SK-N-SH treated with all-trans-retinoic acid at 6 μM for 48 hours (cell line): ENCODE results near the gene PTPRN2.

Source experiments
- ATAC-seq: fragments of 200-7000 bp; cut with Tn5 transposase; 3 replicates; pipeline ENCODE4 v1.9.1; 2020; ENCODE audit warnings: mild to moderate bottlenecking, moderate library complexity
- ARNTL ChIP-seq: fragments of 450-650 bp; formaldehyde crosslinking; IDR thresholded peaks from 2 replicates; pipeline ENCODE4 v1.5.0; 2020; ENCODE audit warnings: low read depth, mild to moderate bottlenecking, moderate library complexity, borderline replicate concordance
- BACH2 ChIP-seq: fragments of 250-450 bp; sonication (Bioruptor Pico); IDR thresholded peaks from 2 replicates; pipeline ENCODE4 v1.9.0; 2021; ENCODE audit warnings: mild to moderate bottlenecking, borderline replicate concordance
- CSDC2 ChIP-seq: fragments of 250-450 bp; sonication (Bioruptor Pico); IDR thresholded peaks from 2 replicates; pipeline ENCODE4 v1.5.0; 2020; ENCODE audit warnings: mild to moderate bottlenecking, moderate library complexity
- ESRRG ChIP-seq: fragments of 250-450 bp; sonication (Bioruptor Pico); IDR thresholded peaks from 2 replicates; pipeline ENCODE4 v1.6.1; 2021; ENCODE audit warnings: mild to moderate bottlenecking
- GLIS3 ChIP-seq: fragments of 250-450 bp; sonication (Bioruptor Pico); IDR thresholded peaks from 2 replicates; pipeline ENCODE4 v1.5.0; 2020; ENCODE audit warnings: mild to moderate bottlenecking, moderate library complexity
- ISL1 ChIP-seq: fragments of 250-450 bp; sonication (Bioruptor Pico); IDR thresholded peaks from 2 replicates; pipeline ENCODE4 v2.1.2; 2022; ENCODE audit warnings: mild to moderate bottlenecking, moderate library complexity
- OSR1 ChIP-seq: fragments of 250-450 bp; sonication (Bioruptor Pico); IDR thresholded peaks from 2 replicates; pipeline ENCODE4 v1.8.0; 2022; ENCODE audit warnings: moderate library complexity, mild to moderate bottlenecking, inconsistent platforms
- PPARA ChIP-seq: fragments of 250-450 bp; sonication (Bioruptor Pico); IDR thresholded peaks from 2 replicates; pipeline ENCODE4 v1.5.0; 2020; ENCODE audit warnings: mild to moderate bottlenecking, borderline replicate concordance
- RARB ChIP-seq: fragments of 250-450 bp; sonication (Bioruptor Pico); IDR thresholded peaks from 2 replicates; pipeline ENCODE4 v1.8.0; 2021; ENCODE audit warnings: mild to moderate bottlenecking, moderate library complexity
- SNAI2 ChIP-seq: fragments of 250-450 bp; sonication (Bioruptor Pico); IDR thresholded peaks from 2 replicates; pipeline ENCODE4 v1.5.0; 2020; ENCODE audit warnings: mild to moderate bottlenecking, moderate library complexity
- TCF4 ChIP-seq: fragments of 250-450 bp; sonication (Bioruptor Pico); IDR thresholded peaks from 2 replicates; pipeline ENCODE4 v1.8.0; 2021; ENCODE audit warnings: mild to moderate bottlenecking, moderate library complexity, borderline replicate concordance
- TOX ChIP-seq: fragments of 250-450 bp; sonication (Bioruptor Pico); IDR thresholded peaks from 2 replicates; pipeline ENCODE4 v1.8.0; 2021; ENCODE audit warnings: mild to moderate bottlenecking, moderate library complexity, borderline replicate concordance
- ZC3H10 ChIP-seq: fragments of 250-450 bp; sonication (Bioruptor Pico); IDR thresholded peaks from 2 replicates; pipeline ENCODE4 v1.5.1; 2021; ENCODE audit warnings: mild to moderate bottlenecking, moderate library complexity
- ZFP3 ChIP-seq: fragments of 250-450 bp; sonication (Bioruptor Pico); IDR thresholded peaks from 2 replicates; pipeline ENCODE4 v1.5.0; 2020; ENCODE audit warnings: mild to moderate bottlenecking, moderate library complexity
- ZFP30 ChIP-seq: fragments of 450-650 bp; formaldehyde crosslinking; IDR thresholded peaks from 2 replicates; pipeline ENCODE4 v1.5.0; 2022; ENCODE audit warnings: mild to moderate bottlenecking, moderate library complexity
- ZNF565 ChIP-seq: fragments of 450-650 bp; formaldehyde crosslinking; conservative IDR thresholded peaks from 2 replicates; pipeline ENCODE4 v1.5.0; 2020; ENCODE audit warnings: low read depth, mild to moderate bottlenecking, moderate library complexity
- ZNF70 ChIP-seq: fragments of 450-650 bp; formaldehyde crosslinking; IDR thresholded peaks from 2 replicates; pipeline ENCODE4 v1.5.0; 2020; ENCODE audit warnings: mild to moderate bottlenecking, moderate library complexity
- ZNF8 ChIP-seq: fragments of 450-650 bp; formaldehyde crosslinking; IDR thresholded peaks from 2 replicates; pipeline ENCODE4 v1.5.0; 2020; ENCODE audit warnings: mild to moderate bottlenecking, moderate library complexity
- TF ChIP-seq, protein P1 (sequence below): fragments of 250-450 bp; sonication (Bioruptor Pico); IDR thresholded peaks from 2 replicates; pipeline ENCODE4 v1.8.0; 2020; ENCODE audit warnings: mild to moderate bottlenecking, moderate library complexity, borderline replicate concordance
- TF ChIP-seq, protein P2 (sequence below): fragments of 250-450 bp; sonication (Bioruptor Pico); IDR thresholded peaks from 2 replicates; pipeline ENCODE4 v1.8.0; 2021; ENCODE audit warnings: low read depth, mild to moderate bottlenecking, moderate library complexity, borderline replicate concordance
- TF ChIP-seq, protein P3 (sequence below): fragments of 250-450 bp; sonication (Bioruptor Pico); IDR thresholded peaks from 2 replicates; pipeline ENCODE4 v1.5.1; 2021; ENCODE audit warnings: mild to moderate bottlenecking, moderate library complexity
- TF ChIP-seq, protein P4 (sequence below): fragments of 250-450 bp; sonication (Bioruptor Pico); IDR thresholded peaks from 2 replicates; pipeline ENCODE4 v1.5.0; 2020; ENCODE audit warnings: mild to moderate bottlenecking, moderate library complexity
- TF ChIP-seq, protein P5 (sequence below): fragments of 250-450 bp; sonication (Bioruptor Pico); IDR thresholded peaks from 2 replicates; pipeline ENCODE4 v1.5.1; 2020; ENCODE audit warnings: low read depth, mild to moderate bottlenecking, moderate library complexity

PTPRN2 gene

DNA sequence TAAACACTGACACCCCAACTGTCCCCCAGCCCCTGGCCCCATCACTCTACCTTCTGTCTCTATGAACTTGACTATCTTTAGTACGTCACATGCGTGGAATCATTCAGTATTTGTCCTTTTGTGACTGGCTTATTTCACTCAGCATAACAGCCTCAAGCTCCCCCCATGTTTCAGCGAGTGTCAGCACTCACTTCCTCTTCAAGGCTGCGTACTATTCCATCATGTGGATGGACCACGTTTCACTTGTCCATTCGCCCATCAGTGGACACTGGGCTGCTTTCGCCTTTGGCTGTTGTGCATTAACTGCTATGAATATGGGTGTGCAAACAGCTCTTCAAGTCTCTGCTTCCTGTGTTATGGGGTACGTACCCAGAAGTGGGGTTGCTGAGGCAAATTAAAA, 100.7 kb downstream of the PTPRN2 start:
- no peak for TF ChIP-seq ZNF70 (CRISPR knock-in tag)
- no peak for TF ChIP-seq ISL1 (CRISPR knock-in tag)
- TF ChIP-seq BACH2 (CRISPR knock-in tag), result no peak
- TF ChIP-seq ZFP3 (CRISPR knock-in tag), result no peak
- TF ChIP-seq, protein P1, sequence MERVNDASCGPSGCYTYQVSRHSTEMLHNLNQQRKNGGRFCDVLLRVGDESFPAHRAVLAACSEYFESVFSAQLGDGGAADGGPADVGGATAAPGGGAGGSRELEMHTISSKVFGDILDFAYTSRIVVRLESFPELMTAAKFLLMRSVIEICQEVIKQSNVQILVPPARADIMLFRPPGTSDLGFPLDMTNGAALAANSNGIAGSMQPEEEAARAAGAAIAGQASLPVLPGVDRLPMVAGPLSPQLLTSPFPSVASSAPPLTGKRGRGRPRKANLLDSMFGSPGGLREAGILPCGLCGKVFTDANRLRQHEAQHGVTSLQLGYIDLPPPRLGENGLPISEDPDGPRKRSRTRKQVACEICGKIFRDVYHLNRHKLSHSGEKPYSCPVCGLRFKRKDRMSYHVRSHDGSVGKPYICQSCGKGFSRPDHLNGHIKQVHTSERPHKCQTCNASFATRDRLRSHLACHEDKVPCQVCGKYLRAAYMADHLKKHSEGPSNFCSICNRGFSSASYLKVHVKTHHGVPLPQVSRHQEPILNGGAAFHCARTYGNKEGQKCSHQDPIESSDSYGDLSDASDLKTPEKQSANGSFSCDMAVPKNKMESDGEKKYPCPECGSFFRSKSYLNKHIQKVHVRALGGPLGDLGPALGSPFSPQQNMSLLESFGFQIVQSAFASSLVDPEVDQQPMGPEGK (CRISPR knock-in tag), result no peak
- TF ChIP-seq TOX, result no peak
- no peak for TF ChIP-seq CSDC2 (CRISPR knock-in tag)
- no peak for ATAC-seq

DNA sequence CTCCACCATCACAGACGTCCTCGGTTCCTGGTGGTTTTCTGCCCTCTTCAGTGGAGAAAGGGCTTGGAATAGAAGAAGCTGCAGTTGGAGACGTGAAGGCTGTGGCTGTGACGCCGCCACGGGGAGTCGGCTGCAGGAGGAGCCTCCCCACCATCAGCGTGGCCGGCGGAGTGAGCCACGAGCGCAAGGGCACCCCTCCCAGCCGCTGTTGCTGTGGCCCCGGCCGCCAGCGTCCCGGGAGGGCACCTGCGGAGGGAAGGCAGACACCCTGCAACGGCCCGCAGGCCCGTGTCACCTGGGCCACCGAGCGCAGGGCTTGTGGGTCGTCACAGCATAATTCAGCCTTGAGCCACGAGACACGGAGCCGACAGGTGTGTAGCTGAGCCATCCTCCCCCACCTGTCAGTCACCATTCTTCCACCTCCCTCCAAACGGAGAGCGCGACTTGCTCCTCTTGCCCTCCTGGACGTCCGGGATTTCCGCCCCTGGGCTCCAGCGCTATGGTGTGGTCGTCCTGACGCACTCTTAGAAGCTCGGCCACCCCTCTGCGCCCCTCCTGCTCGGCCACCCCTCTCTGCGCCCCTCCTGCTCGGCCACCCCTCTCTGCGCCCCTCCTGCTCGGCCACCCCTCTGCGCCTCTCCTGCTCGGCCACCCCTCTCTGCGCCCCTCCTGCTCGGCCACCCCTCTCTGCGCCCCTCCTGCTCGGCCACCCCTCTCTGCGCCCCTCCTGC, 102.7 kb downstream of the PTPRN2 start:
- no peak for ATAC-seq
- TF ChIP-seq ZNF8 (CRISPR knock-in tag), result no peak
- TF ChIP-seq OSR1 (CRISPR knock-in tag), result no peak
- no peak for TF ChIP-seq PPARA
- TF ChIP-seq ARNTL (CRISPR knock-in tag), result no peak
- TF ChIP-seq BACH2 (CRISPR knock-in tag), result no peak
- no peak for TF ChIP-seq ZFP30 (CRISPR knock-in tag)
- TF ChIP-seq ZFP3 (CRISPR knock-in tag), result no peak
- TF ChIP-seq, protein P2, sequence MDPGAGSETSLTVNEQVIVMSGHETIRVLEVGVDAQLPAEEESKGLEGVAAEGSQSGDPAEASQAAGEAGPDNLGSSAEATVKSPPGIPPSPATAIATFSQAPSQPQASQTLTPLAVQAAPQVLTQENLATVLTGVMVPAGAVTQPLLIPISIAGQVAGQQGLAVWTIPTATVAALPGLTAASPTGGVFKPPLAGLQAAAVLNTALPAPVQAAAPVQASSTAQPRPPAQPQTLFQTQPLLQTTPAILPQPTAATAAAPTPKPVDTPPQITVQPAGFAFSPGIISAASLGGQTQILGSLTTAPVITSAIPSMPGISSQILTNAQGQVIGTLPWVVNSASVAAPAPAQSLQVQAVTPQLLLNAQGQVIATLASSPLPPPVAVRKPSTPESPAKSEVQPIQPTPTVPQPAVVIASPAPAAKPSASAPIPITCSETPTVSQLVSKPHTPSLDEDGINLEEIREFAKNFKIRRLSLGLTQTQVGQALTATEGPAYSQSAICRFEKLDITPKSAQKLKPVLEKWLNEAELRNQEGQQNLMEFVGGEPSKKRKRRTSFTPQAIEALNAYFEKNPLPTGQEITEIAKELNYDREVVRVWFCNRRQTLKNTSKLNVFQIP (CRISPR knock-in tag), result no peak
- TF ChIP-seq ESRRG (CRISPR knock-in tag), result no peak
- no peak for TF ChIP-seq RARB
- no peak for TF ChIP-seq ZNF70 (CRISPR knock-in tag)

DNA sequence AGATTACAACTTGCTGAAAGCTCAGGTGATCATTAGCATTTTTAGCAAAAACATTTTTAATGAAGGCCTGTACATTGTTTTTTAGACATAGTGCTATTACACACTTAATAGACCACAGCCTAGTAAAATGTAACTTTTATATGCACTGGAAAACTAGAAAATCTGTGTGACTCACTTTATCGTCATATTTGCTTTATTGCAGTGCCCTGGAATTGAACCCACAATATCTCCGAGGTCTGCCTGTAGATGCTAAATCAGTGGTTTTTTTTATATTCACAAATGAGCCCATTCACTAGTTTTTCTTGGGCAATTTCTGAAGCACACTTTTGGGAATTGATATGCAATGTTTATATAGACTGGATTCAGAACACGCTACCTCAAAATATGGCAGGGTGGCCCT, 105.1 kb downstream of the PTPRN2 start:
- ATAC-seq, result no peak
- TF ChIP-seq PPARA (no peak), CSDC2 (CRISPR knock-in tag) (no peak), ZC3H10 (CRISPR knock-in tag) (no peak), ZNF565 (no peak), TCF4 (CRISPR knock-in tag) (no peak), ARNTL (CRISPR knock-in tag) (no peak), GLIS3 (CRISPR knock-in tag) (no peak), ZFP30 (CRISPR knock-in tag) (no peak), ZNF8 (CRISPR knock-in tag) (no peak), ZNF70 (CRISPR knock-in tag) (no peak), SNAI2 (no peak), RARB (no peak)
- TF ChIP-seq, protein P3, sequence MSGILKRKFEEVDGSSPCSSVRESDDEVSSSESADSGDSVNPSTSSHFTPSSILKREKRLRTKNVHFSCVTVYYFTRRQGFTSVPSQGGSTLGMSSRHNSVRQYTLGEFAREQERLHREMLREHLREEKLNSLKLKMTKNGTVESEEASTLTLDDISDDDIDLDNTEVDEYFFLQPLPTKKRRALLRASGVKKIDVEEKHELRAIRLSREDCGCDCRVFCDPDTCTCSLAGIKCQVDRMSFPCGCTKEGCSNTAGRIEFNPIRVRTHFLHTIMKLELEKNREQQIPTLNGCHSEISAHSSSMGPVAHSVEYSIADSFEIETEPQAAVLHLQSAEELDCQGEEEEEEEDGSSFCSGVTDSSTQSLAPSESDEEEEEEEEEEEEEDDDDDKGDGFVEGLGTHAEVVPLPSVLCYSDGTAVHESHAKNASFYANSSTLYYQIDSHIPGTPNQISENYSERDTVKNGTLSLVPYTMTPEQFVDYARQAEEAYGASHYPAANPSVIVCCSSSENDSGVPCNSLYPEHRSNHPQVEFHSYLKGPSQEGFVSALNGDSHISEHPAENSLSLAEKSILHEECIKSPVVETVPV (CRISPR knock-in tag), result no peak
- TF ChIP-seq, protein P1 (CRISPR knock-in tag), result no peak
- TF ChIP-seq, protein P4, sequence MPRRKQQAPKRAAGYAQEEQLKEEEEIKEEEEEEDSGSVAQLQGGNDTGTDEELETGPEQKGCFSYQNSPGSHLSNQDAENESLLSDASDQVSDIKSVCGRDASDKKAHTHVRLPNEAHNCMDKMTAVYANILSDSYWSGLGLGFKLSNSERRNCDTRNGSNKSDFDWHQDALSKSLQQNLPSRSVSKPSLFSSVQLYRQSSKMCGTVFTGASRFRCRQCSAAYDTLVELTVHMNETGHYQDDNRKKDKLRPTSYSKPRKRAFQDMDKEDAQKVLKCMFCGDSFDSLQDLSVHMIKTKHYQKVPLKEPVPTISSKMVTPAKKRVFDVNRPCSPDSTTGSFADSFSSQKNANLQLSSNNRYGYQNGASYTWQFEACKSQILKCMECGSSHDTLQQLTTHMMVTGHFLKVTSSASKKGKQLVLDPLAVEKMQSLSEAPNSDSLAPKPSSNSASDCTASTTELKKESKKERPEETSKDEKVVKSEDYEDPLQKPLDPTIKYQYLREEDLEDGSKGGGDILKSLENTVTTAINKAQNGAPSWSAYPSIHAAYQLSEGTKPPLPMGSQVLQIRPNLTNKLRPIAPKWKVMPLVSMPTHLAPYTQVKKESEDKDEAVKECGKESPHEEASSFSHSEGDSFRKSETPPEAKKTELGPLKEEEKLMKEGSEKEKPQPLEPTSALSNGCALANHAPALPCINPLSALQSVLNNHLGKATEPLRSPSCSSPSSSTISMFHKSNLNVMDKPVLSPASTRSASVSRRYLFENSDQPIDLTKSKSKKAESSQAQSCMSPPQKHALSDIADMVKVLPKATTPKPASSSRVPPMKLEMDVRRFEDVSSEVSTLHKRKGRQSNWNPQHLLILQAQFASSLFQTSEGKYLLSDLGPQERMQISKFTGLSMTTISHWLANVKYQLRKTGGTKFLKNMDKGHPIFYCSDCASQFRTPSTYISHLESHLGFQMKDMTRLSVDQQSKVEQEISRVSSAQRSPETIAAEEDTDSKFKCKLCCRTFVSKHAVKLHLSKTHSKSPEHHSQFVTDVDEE, result no peak
- TF ChIP-seq, protein P5, sequence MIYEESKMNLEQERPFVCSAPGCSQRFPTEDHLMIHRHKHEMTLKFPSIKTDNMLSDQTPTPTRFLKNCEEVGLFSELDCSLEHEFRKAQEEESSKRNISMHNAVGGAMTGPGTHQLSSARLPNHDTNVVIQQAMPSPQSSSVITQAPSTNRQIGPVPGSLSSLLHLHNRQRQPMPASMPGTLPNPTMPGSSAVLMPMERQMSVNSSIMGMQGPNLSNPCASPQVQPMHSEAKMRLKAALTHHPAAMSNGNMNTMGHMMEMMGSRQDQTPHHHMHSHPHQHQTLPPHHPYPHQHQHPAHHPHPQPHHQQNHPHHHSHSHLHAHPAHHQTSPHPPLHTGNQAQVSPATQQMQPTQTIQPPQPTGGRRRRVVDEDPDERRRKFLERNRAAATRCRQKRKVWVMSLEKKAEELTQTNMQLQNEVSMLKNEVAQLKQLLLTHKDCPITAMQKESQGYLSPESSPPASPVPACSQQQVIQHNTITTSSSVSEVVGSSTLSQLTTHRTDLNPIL (CRISPR knock-in tag), result no peak
- TF ChIP-seq, all 23 proteins: peak for 0
